Measurements from ENCODE around the gene RNASEH2B.

Gene RNASEH2B

DNA sequence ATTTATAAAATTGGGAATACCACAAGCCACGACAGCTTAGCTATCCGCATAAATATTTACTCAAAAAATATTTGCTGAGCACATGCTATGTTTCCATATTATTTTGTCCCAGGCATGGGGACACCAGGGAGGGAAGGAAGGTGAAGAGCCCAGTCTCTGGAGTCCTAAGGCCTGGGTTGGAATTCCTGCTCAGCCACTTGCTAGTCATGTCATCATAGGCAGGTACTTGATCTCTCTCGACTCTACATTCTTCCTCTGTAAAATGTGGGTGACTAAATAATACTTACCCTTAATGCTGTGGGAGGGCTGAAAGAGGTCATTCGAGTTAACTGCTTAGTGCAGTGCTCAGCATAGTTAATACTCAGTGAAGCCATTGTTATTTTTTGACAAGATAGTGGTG lies 4.3 kb upstream of the RNASEH2B start:
- H3K36me3 ChIP-seq (ENCODE audit: insufficient read depth, insufficient read length, low read length), result no peaks in the 10 kb centered on the region
- H3K27me3 ChIP-seq (ENCODE audit: insufficient read depth, insufficient read length), result no peaks in the 10 kb centered on the region
- no peaks in the 10 kb centered on the region for H3K4me1 ChIP-seq (ENCODE audit: insufficient read depth, insufficient read length)
- TF ChIP-seq SUZ12 (IDR thresholded peaks at IDR 0.05; ENCODE audit: extremely low read depth, insufficient read depth, insufficient read length) (no peak), YY1 (IDR thresholded peaks at IDR 0.05; ENCODE audit: insufficient read depth, insufficient read length) (no peak), ZNF274 (IDR thresholded peaks at IDR 0.05; ENCODE audit: low read depth, low read length) (no peak)
- DNase-seq (ENCODE audit: low read depth, low spot score), result no peak
- no peak overlapping the region for H3K9ac ChIP-seq (ENCODE audit: insufficient read length, low read depth)
- H3K4me3 ChIP-seq (ENCODE audit: insufficient read length, low read depth), result no peak overlapping the region
- no peaks in the 10 kb centered on the region for H3K9me3 ChIP-seq (ENCODE audit: insufficient read depth, low read length)

DNA sequence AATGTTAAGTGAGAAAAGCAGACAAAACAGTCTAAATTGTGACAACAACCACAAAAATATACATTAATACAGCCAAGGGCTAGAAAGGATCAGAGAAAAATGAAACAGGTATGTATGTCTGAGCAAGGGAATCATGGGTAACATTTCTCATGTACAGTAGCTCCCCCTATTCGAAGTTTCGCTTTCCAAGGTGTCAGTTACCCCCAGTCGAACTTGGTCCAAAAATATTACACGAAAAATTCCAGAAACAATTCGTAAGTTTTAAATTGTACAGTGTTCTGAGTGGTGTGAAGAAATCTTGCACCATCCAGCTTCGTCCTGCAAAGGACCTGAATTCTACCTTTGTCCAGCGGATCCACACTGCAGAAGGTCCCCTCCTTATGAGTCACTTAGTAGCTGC lies 1.8 kb upstream of the RNASEH2B start:
- Histone ChIP-seq H3K9ac (ENCODE audit: insufficient read length, low read depth) (no peak overlapping the region), H3K27me3 (ENCODE audit: insufficient read depth, insufficient read length) (no peaks in the 10 kb centered on the region), H3K4me1 (ENCODE audit: insufficient read depth, insufficient read length) (no peaks in the 10 kb centered on the region), H3K4me3 (ENCODE audit: insufficient read length, low read depth) (no peak overlapping the region), H3K9me3 (ENCODE audit: insufficient read depth, low read length) (no peaks in the 10 kb centered on the region), H3K36me3 (ENCODE audit: insufficient read depth, insufficient read length, low read length) (no peaks in the 10 kb centered on the region)
- TF ChIP-seq YY1 (IDR thresholded peaks at IDR 0.05; ENCODE audit: insufficient read depth, insufficient read length), result no peak
- no peak for TF ChIP-seq ZNF274 (IDR thresholded peaks at IDR 0.05; ENCODE audit: low read depth, low read length)
- TF ChIP-seq SUZ12 (IDR thresholded peaks at IDR 0.05; ENCODE audit: extremely low read depth, insufficient read depth, insufficient read length), result no peak
- no peak for DNase-seq (ENCODE audit: low read depth, low spot score)

- no peak overlapping the region for H3K4me3 ChIP-seq (ENCODE audit: insufficient read length, low read depth)
- no peaks in the 10 kb centered on the region for H3K27me3 ChIP-seq (ENCODE audit: insufficient read depth, insufficient read length)
- H3K9ac ChIP-seq (ENCODE audit: insufficient read length, low read depth), result no peak overlapping the region
- H3K9me3 ChIP-seq (ENCODE audit: insufficient read depth, low read length), result no peaks in the 10 kb centered on the region
- DNase-seq (ENCODE audit: low read depth, low spot score), result no peak
- H3K4me1 ChIP-seq (ENCODE audit: insufficient read depth, insufficient read length), result no peaks in the 10 kb centered on the region
- TF ChIP-seq ZNF274 (IDR thresholded peaks at IDR 0.05; ENCODE audit: low read depth, low read length) (no peak), SUZ12 (IDR thresholded peaks at IDR 0.05; ENCODE audit: extremely low read depth, insufficient read depth, insufficient read length) (no peak), YY1 (IDR thresholded peaks at IDR 0.05; ENCODE audit: insufficient read depth, insufficient read length) (no peak)
- H3K36me3 ChIP-seq (ENCODE audit: insufficient read depth, insufficient read length, low read length), result no peaks in the 10 kb centered on the region
Measured at GRCh38 chr13:50908371-50908770, 1.2 kb upstream of the RNASEH2B start.

DNA sequence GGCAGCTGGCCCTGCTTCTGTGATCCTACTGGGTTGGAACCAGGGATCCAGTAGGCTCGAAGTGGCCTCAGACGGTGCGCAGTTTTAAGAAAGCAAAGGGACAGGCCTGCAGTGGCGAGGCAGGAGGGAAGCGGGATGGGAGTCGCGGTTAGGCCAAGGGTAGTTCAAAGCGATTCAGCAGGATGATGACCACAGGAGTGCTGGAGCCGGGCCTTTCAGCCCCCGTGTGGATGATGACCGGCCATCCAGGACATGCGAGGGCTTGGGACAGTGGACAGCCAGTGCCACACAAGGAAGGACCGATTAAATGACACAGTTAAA lies 854 bp downstream of the RNASEH2B start:
- H3K36me3 ChIP-seq (ENCODE audit: insufficient read depth, insufficient read length, low read length), result no peaks in the 10 kb centered on the region
- no peaks in the 10 kb centered on the region for H3K27me3 ChIP-seq (ENCODE audit: insufficient read depth, insufficient read length)
- peak overlapping the region; percentile 54 for H3K4me3 ChIP-seq (ENCODE audit: insufficient read length, low read depth)
- TF ChIP-seq SUZ12 (IDR thresholded peaks at IDR 0.05; ENCODE audit: extremely low read depth, insufficient read depth, insufficient read length) (no peak), ZNF274 (IDR thresholded peaks at IDR 0.05; ENCODE audit: low read depth, low read length) (no peak), YY1 (IDR thresholded peaks at IDR 0.05; ENCODE audit: insufficient read depth, insufficient read length) (no peak)
- peak overlapping the region; percentile 77 for H3K9ac ChIP-seq (ENCODE audit: insufficient read length, low read depth)
- no peaks in the 10 kb centered on the region for H3K4me1 ChIP-seq (ENCODE audit: insufficient read depth, insufficient read length)
- no peaks in the 10 kb centered on the region for H3K9me3 ChIP-seq (ENCODE audit: insufficient read depth, low read length)
- DNase-seq (ENCODE audit: low read depth, low spot score), result no peak

DNA sequence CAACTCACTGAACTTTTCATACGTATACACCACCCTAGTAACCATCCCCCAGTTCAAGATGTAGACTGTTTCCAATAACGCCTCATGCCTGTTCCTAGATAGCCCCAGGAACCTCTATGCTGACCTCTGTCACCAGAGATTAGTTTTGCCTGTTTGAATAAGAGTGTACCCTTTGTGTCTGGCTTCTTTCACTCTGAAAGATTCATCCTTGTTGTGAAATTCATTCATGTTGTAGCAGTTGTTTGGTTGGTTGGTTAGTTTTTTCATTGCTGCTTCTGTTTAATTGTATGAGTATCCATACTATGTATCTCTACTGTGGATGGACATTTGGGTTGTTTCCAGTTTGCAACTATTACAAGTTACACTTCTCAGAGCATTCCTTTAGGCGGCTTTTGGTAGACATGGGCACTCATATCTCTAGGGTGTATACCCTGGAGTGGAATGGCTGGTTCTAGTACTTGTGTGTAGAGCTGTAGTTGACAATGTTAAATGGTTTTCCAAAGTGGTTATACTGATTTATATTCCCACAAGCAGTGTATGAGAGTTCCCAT lies 1.6 kb downstream of the RNASEH2B start:
- no peaks in the 10 kb centered on the region for H3K9me3 ChIP-seq (ENCODE audit: insufficient read depth, low read length)
- H3K4me3 ChIP-seq (ENCODE audit: insufficient read length, low read depth), result no peak overlapping the region
- H3K27me3 ChIP-seq (ENCODE audit: insufficient read depth, insufficient read length), result no peaks in the 10 kb centered on the region
- no peak overlapping the region for H3K9ac ChIP-seq (ENCODE audit: insufficient read length, low read depth)
- TF ChIP-seq YY1 (IDR thresholded peaks at IDR 0.05; ENCODE audit: insufficient read depth, insufficient read length) (no peak), ZNF274 (IDR thresholded peaks at IDR 0.05; ENCODE audit: low read depth, low read length) (no peak), SUZ12 (IDR thresholded peaks at IDR 0.05; ENCODE audit: extremely low read depth, insufficient read depth, insufficient read length) (no peak)
- DNase-seq (ENCODE audit: low read depth, low spot score), result no peak
- no peaks in the 10 kb centered on the region for H3K36me3 ChIP-seq (ENCODE audit: insufficient read depth, insufficient read length, low read length)
- no peaks in the 10 kb centered on the region for H3K4me1 ChIP-seq (ENCODE audit: insufficient read depth, insufficient read length)

- H3K9ac ChIP-seq (ENCODE audit: insufficient read length, low read depth), result no peak overlapping the region
- no peaks in the 10 kb centered on the region for H3K27me3 ChIP-seq (ENCODE audit: insufficient read depth, insufficient read length)
- DNase-seq (ENCODE audit: low read depth, low spot score), result peak; percentile 70
- H3K4me3 ChIP-seq (ENCODE audit: insufficient read length, low read depth), result no peak overlapping the region
- no peaks in the 10 kb centered on the region for H3K36me3 ChIP-seq (ENCODE audit: insufficient read depth, insufficient read length, low read length)
- TF ChIP-seq YY1 (IDR thresholded peaks at IDR 0.05; ENCODE audit: insufficient read depth, insufficient read length) (no peak), SUZ12 (IDR thresholded peaks at IDR 0.05; ENCODE audit: extremely low read depth, insufficient read depth, insufficient read length) (no peak), ZNF274 (IDR thresholded peaks at IDR 0.05; ENCODE audit: low read depth, low read length) (no peak)
- H3K4me1 ChIP-seq (ENCODE audit: insufficient read depth, insufficient read length), result no peaks in the 10 kb centered on the region
- H3K9me3 ChIP-seq (ENCODE audit: insufficient read depth, low read length), result no peaks in the 10 kb centered on the region
Measured at GRCh38 chr13:50911937-50912795, 2.6 kb downstream of the RNASEH2B start.

GRCh38 chr13:50912851-50913250 lies 3.3 kb downstream of the RNASEH2B start:
- Histone ChIP-seq H3K9me3 (ENCODE audit: insufficient read depth, low read length) (no peaks in the 10 kb centered on the region), H3K4me1 (ENCODE audit: insufficient read depth, insufficient read length) (no peaks in the 10 kb centered on the region), H3K9ac (ENCODE audit: insufficient read length, low read depth) (no peak overlapping the region), H3K27me3 (ENCODE audit: insufficient read depth, insufficient read length) (no peaks in the 10 kb centered on the region), H3K36me3 (ENCODE audit: insufficient read depth, insufficient read length, low read length) (no peaks in the 10 kb centered on the region), H3K4me3 (ENCODE audit: insufficient read length, low read depth) (no peak overlapping the region)
- no peak for TF ChIP-seq SUZ12 (IDR thresholded peaks at IDR 0.05; ENCODE audit: extremely low read depth, insufficient read depth, insufficient read length)
- TF ChIP-seq ZNF274 (IDR thresholded peaks at IDR 0.05; ENCODE audit: low read depth, low read length), result no peak
- TF ChIP-seq YY1 (IDR thresholded peaks at IDR 0.05; ENCODE audit: insufficient read depth, insufficient read length), result no peak
- no peak for DNase-seq (ENCODE audit: low read depth, low spot score)
